RWPE2 (cell line): Measurements from ENCODE around the gene PLEKHG7.
"Not testable (repeated sequence)": the region's sequence is repeated elsewhere in the genome, so short reads cannot be mapped to it uniquely, and the experiment has no call there.

Experiments
- ATAC-seq: fragments of 200-7000 bp; cut with Tn5 transposase; 3 replicates; pipeline ENCODE4 v1.9.1; 2021; ENCODE audit warnings: low read depth
- DNase-seq: peaks from one replicate; pipeline ENCODE4 v3.0.0-alpha.2; 2020; ENCODE audit warnings: low spot score
- H3K27ac ChIP-seq: fragments of 450-650 bp; 2 replicates; pipeline ENCODE4 v1.5.1; 2017; ENCODE audit warnings: mild to moderate bottlenecking; ENCODE audit not compliant: poor library complexity, severe bottlenecking
- H3K27me3 ChIP-seq: fragments of 250-450 bp; sonication (Bioruptor Pico); 2 replicates; pipeline ENCODE4 v1.5.1; 2021; ENCODE audit warnings: mild to moderate bottlenecking, moderate library complexity; ENCODE audit not compliant: insufficient read depth, poor library complexity, severe bottlenecking
- H3K36me3 ChIP-seq: fragments of 250-450 bp; sonication (Bioruptor Pico); 2 replicates; pipeline ENCODE4 v1.5.1; 2020; ENCODE audit warnings: low read depth, mild to moderate bottlenecking, moderate library complexity
- H3K4me1 ChIP-seq: fragments of 250-450 bp; sonication (Bioruptor Pico); 2 replicates; pipeline ENCODE4 v1.5.1; 2021; ENCODE audit warnings: mild to moderate bottlenecking, moderate library complexity; ENCODE audit not compliant: insufficient read depth, poor library complexity, severe bottlenecking
- H3K4me3 ChIP-seq: fragments of 250-450 bp; sonication (Bioruptor Pico); 2 replicates; pipeline ENCODE4 v1.5.1; 2021; ENCODE audit warnings: mild to moderate bottlenecking, moderate library complexity; ENCODE audit not compliant: severe bottlenecking
- H3K9me3 ChIP-seq: fragments of 250-450 bp; sonication (Bioruptor Pico); 2 replicates; pipeline ENCODE4 v1.5.1; 2021; ENCODE audit warnings: mild to moderate bottlenecking, moderate library complexity; ENCODE audit not compliant: severe bottlenecking
- TF ChIP-seq, protein P1 (sequence below): fragments of 450-650 bp; IDR thresholded peaks from one replicate; pipeline ENCODE4 v1.5.1; 2017; ENCODE audit warnings: mild to moderate bottlenecking, moderate library complexity; ENCODE audit not compliant: poor library complexity, severe bottlenecking

Gene PLEKHG7

DNA sequence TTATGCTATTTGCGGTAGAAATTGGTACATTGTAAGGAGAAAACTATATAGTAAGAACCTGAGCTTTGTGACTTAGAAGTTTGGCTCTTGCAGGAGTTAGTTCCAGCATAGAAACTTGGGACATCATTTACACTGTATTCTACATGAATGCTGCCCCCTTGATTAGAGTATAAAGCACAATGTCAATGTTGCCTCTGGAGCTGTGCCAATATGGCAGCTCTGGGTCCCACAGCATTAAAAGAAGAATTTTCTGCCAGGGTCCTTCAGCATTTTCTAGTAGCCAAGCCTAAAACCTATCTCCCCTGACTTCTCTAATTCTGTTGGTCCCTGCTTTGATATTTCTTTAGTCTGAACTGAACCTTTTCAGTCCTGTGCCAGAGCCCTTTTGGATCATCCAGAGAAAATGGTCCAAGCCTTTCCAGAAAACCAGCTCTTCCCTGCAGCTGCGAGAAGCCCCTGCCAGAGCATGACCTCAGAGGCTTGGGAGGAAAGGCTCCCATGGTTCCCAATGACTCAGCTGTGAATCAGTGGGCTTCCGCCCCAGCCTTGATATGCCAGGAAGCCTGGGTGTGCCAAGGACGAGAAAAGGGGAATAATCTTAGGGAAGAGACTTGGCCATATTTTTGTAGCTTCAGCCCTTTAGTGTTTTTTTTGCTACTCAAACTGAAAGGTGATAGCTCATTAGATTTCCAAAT is 43.2 kb downstream of the PLEKHG7 start:
- Histone ChIP-seq H3K36me3 (no peaks in the 10 kb centered on the region), H3K27me3 (no peaks in the 10 kb centered on the region), H3K4me1 (peaks cover 20% of the 10 kb centered on the region), H3K27ac (peak overlapping the region; percentile 71), H3K9me3 (no peaks in the 10 kb centered on the region), H3K4me3 (no peak overlapping the region)
- DNase-seq: peak; percentile 88
- peak; percentile 100 for ATAC-seq
- TF ChIP-seq, protein P1, sequence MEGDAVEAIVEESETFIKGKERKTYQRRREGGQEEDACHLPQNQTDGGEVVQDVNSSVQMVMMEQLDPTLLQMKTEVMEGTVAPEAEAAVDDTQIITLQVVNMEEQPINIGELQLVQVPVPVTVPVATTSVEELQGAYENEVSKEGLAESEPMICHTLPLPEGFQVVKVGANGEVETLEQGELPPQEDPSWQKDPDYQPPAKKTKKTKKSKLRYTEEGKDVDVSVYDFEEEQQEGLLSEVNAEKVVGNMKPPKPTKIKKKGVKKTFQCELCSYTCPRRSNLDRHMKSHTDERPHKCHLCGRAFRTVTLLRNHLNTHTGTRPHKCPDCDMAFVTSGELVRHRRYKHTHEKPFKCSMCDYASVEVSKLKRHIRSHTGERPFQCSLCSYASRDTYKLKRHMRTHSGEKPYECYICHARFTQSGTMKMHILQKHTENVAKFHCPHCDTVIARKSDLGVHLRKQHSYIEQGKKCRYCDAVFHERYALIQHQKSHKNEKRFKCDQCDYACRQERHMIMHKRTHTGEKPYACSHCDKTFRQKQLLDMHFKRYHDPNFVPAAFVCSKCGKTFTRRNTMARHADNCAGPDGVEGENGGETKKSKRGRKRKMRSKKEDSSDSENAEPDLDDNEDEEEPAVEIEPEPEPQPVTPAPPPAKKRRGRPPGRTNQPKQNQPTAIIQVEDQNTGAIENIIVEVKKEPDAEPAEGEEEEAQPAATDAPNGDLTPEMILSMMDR: no peak

DNA sequence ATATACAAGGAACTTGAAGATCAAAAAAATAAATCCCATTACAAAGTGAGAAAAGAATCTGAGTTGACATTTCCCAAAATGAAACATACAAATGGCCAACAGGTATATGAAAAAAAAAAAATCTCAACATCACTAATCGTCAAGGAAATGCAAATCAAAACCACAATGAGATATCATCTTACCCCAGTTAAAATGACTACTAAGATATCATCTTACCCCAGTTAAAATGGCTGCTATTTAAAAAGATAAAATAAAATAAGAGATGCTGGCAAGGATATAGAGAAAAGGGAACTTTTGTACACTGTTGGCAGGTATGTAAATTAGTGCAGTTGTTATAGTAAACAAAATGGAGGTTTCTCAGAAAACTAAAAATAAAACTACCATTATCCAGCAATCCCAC is 44.4 kb downstream of the PLEKHG7 start:
- no peaks in the 10 kb centered on the region for H3K36me3 ChIP-seq
- H3K4me1 ChIP-seq: peaks cover 20% of the 10 kb centered on the region
- no peaks in the 10 kb centered on the region for H3K9me3 ChIP-seq
- no peaks in the 10 kb centered on the region for H3K27me3 ChIP-seq
- no peak for DNase-seq
- TF ChIP-seq, protein P1: no peak
- H3K27ac ChIP-seq: peak overlapping the region; percentile 71
- H3K4me3 ChIP-seq: no peak overlapping the region
- ATAC-seq: no peak

DNA sequence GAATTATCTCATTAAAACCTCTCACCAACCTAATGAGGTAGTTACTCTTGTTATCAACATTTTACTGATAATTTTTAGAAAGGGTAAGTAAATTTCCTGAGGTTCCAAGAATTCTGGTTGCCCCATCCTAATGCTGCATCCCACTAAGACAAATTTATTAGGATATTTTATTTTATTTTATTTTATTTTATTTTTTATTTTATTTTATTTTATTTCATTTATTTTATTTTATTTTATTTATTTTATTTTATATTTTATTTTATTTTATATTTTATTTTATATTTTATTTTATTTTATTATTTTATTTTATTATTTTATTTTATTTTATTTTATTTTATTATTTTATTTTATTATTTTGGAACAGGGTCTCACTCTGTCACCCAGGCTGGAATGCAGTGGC is 46.9 kb downstream of the PLEKHG7 start:
- peaks cover 20% of the 10 kb centered on the region for H3K4me1 ChIP-seq
- H3K36me3 ChIP-seq, H3K9me3 ChIP-seq, H3K27me3 ChIP-seq, ATAC-seq, H3K4me3 ChIP-seq, H3K27ac ChIP-seq, DNase-seq: not testable (repeated sequence)

DNA sequence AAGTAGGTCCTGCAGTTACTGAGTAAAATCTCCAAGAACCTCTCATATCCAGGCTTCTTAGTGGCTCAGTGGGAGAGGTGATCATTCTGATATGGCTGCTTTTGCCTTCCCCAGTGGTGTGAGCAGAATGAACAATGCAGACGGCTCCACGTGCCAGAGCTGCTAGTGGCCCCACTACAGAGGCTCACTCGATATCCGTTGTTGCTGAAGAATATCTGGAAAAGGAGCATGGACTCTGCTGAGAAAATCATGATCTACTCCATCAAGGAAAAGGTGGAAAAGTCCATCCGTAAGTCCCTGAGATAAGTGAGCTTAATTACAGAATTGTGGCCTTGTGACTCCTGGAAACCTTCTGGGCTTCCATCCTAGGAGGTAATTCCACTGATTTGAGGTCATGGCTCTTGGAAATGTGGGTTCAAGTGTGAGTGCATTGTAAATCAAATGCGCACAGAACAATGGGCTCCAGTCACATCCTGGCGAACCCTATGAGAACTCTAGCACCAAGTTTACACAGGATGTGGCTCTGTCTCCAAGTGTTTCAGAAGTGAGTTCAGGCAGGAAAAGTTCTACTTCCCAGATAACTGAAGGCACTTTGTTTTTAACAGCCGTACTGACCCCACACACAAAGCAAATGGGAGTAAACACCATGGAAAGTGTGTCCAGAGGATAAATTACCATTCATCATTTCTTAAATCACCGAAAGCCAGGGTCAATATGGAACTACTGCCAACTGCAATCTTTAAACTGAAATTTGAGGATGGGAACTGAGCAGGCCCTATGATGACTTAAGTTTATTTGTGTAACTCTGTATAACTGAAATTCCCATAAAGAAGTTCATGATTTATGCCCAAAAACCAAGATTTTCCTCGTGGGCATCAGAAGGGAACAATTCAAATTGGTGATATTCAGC is 51.4 kb downstream of the PLEKHG7 start:
- no peaks in the 10 kb centered on the region for H3K36me3 ChIP-seq
- no peak for DNase-seq
- H3K4me3 ChIP-seq: no peak overlapping the region
- ATAC-seq: no peak
- TF ChIP-seq, protein P1: no peak
- no peaks in the 10 kb centered on the region for H3K4me1 ChIP-seq
- H3K27ac ChIP-seq: no peak overlapping the region
- no peaks in the 10 kb centered on the region for H3K27me3 ChIP-seq
- no peaks in the 10 kb centered on the region for H3K9me3 ChIP-seq

DNA sequence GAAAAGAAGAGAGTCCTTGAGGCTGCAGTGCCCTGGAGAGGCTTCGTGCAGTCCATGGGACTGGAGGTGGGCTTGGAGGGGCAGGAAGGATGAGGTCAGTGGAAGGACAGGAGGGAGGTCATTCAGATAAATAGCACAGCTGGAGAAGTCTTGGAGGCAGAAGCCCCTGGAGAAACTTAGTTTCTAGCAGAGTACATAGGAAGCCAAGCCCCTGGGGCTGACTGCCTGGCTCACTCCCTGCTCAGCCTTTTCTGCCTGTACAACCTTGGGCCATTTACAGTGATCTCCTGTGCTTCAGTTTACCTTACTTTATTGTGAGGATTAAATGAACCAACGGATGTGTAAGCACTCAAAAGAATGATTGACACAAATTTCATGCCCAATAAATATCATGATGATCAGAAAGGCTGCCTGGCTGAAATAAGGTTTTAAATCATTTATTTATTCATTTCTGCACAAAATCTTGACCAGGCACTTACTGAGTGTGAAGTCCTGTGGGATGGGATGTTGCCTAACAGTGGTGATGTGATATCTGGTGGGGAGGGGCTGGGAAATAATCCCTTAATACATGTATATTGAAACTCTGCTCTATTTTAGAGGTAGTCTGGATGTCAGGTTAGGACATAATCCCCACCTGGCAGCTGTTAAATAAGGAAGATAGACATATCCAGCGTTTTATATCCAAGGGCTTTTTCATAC is 54.3 kb downstream of the PLEKHG7 start:
- Histone ChIP-seq H3K36me3 (no peaks in the 10 kb centered on the region), H3K27me3 (no peaks in the 10 kb centered on the region), H3K27ac (no peak overlapping the region), H3K9me3 (no peaks in the 10 kb centered on the region), H3K4me3 (no peak overlapping the region), H3K4me1 (peaks cover 7% of the 10 kb centered on the region)
- TF ChIP-seq, protein P1: no peak
- DNase-seq: no peak
- no peak for ATAC-seq
